ENCODE data around the gene DNM2.
"Not testable (repeated sequence)": the region's sequence is repeated elsewhere in the genome, so short reads cannot be mapped to it uniquely, and the experiment has no call there.

DNM2 gene

GRCh38 chr19:10756371-10756770, 38.5 kb downstream of the DNM2 start:
- no peak for DNase-seq (ENCODE audit: low read depth)
- TF ChIP-seq CTCF (IDR thresholded peaks at IDR 0.05; ENCODE audit: low read depth, low read length, missing control alignments), result no peak
- in situ Hi-C loops (cut with HindIII; ENCODE audit: low sequenced_read_pairs), result no loop called here
- no peak overlapping the region for H3K4me3 ChIP-seq (ENCODE audit: low read depth, low read length)

- in situ Hi-C loops (cut with HindIII; ENCODE audit: low sequenced_read_pairs), result no loop called here
- TF ChIP-seq CTCF (IDR thresholded peaks at IDR 0.05; ENCODE audit: low read depth, low read length, missing control alignments), result no peak
- no peak for DNase-seq (ENCODE audit: low read depth)
- no peak overlapping the region for H3K4me3 ChIP-seq (ENCODE audit: low read depth, low read length)
Observed at GRCh38 chr19:10756791-10757190, 38.9 kb downstream of the DNM2 start.

- DNase-seq (ENCODE audit: low read depth); in situ Hi-C loops (cut with HindIII; ENCODE audit: low sequenced_read_pairs): not testable (repeated sequence)
Observed at GRCh38 chr19:10758050-10758449, 40.2 kb downstream of the DNM2 start.

GRCh38 chr19:10758978-10759377, 41.1 kb downstream of the DNM2 start:
- no peak for TF ChIP-seq CTCF (IDR thresholded peaks at IDR 0.05; ENCODE audit: low read depth, low read length, missing control alignments)
- no peak overlapping the region for H3K4me3 ChIP-seq (ENCODE audit: low read depth, low read length)
- DNase-seq (ENCODE audit: low read depth), result no peak
- in situ Hi-C loops (cut with HindIII; ENCODE audit: low sequenced_read_pairs), result no loop called here

More at GRCh38 chr19:10758050-10758449, 40.2 kb downstream of the DNM2 start:
- H3K4me3 ChIP-seq (ENCODE audit: low read depth, low read length), result not testable (repeated sequence)

- in situ Hi-C loops (cut with HindIII; ENCODE audit: low sequenced_read_pairs), result no loop called here
- no peak for DNase-seq (ENCODE audit: low read depth)
- no peak overlapping the region for H3K4me3 ChIP-seq (ENCODE audit: low read depth, low read length)
- no peak for TF ChIP-seq CTCF (IDR thresholded peaks at IDR 0.05; ENCODE audit: low read depth, low read length, missing control alignments)
Observed at GRCh38 chr19:10760273-10760944, 42.5 kb downstream of the DNM2 start.

- DNase-seq (ENCODE audit: low read depth), result no peak
- no peak for TF ChIP-seq CTCF (IDR thresholded peaks at IDR 0.05; ENCODE audit: low read depth, low read length, missing control alignments)
- in situ Hi-C loops (cut with HindIII; ENCODE audit: low sequenced_read_pairs), result no loop called here
- H3K4me3 ChIP-seq (ENCODE audit: low read depth, low read length), result no peak overlapping the region
Observed at GRCh38 chr19:10761443-10762250, 43.8 kb downstream of the DNM2 start.

DNA sequence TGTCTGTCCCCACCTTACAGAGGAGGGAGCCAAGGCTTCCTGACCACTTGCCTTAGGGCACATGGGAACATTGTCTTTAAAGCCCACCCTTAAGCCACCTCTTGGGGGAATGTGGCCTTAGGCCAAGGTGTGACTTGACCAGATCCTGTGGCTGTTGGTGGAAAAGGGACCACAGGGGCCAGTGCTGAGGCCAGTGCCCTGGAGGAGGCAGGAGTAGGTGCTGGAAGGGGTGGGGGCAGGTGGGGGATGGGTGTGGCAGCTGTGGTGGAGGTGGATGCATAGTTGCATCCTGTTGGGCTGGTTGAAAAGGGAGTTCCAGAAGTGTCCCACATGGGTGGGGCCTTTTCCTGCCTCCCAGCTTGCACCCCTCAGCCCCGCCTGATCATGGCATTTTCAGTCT, 44.8 kb downstream of the DNM2 start:
- no peak for DNase-seq (ENCODE audit: low read depth)
- H3K4me3 ChIP-seq (ENCODE audit: low read depth, low read length), result no peak overlapping the region
- in situ Hi-C loops (cut with HindIII; ENCODE audit: low sequenced_read_pairs), result no loop called here
- no peak for TF ChIP-seq CTCF (IDR thresholded peaks at IDR 0.05; ENCODE audit: low read depth, low read length, missing control alignments)

All from astrocyte of the cerebellum (primary cell).